Upper lobe of left lung (tissue), 6 donors: ENCODE measurements around the gene CDRT4. TPM values are rescaled to one million over a fixed set of nuclear protein-coding genes. Genes with fewer than 3 reads are reported as not detected.

Source experiments
- ATAC-seq, 2 donors: fragments of 200-7000 bp; cut with Tn5 transposase; one replicate each; pipeline ENCODE4 v1.9.1; 2022; ENCODE audit warnings: mild to moderate bottlenecking in 2 of 2, moderate library complexity in 2 of 2; ENCODE audit not compliant: low FRiP score in 2 of 2
- DNase-seq, 2 donors: peaks; one replicate each; pipeline ENCODE4 v3.0.0-alpha.2; 2019 to 2020
- H3K27ac ChIP-seq, 4 donors: fragments of 200-600 bp; sonication (generic); one replicate each; pipeline ENCODE4 v1.5.1; 2016 to 2019
- H3K27me3 ChIP-seq, 4 donors: fragments of 200-600 bp; sonication (generic); one replicate each; pipeline ENCODE4 v1.5.1; 2017 to 2019
- H3K36me3 ChIP-seq, 4 donors: fragments of 200-600 bp; sonication (generic); one replicate each; pipeline ENCODE4 v1.5.1; 2016 to 2019
- H3K4me1 ChIP-seq, 4 donors: fragments of 200-600 bp; sonication (generic); one replicate each; pipeline ENCODE4 v1.5.1; 2018 to 2019
- H3K4me3 ChIP-seq, 4 donors: fragments of 200-600 bp; sonication (generic); one replicate each; pipeline ENCODE4 v1.5.1; 2017 to 2019; ENCODE audit warnings: mild to moderate bottlenecking in 2 of 4, moderate library complexity in 1 of 4
- H3K9me3 ChIP-seq, 4 donors: fragments of 200-600 bp; sonication (generic); one replicate each; pipeline ENCODE4 v1.5.1; 2018 to 2019
- EP300 ChIP-seq, 4 donors: sonication (generic); formaldehyde crosslinking; IDR thresholded peaks; one replicate each; pipeline ENCODE4 v1.5.1; 2017; ENCODE audit warnings: antibody characterized with exemption in 4 of 4, control low read depth in 2 of 4
- POLR2A ChIP-seq, 4 donors: fragments of 450-650 bp; IDR thresholded peaks; one replicate each; pipeline ENCODE4 v1.5.1; 2016 to 2017; ENCODE audit warnings: antibody characterized with exemption in 4 of 4, mild to moderate bottlenecking in 2 of 4
- POLR2AphosphoS5 ChIP-seq, 2 donors: sonication (generic); formaldehyde crosslinking; IDR thresholded peaks; one replicate each; pipeline ENCODE4 v1.5.1; 2017; ENCODE audit warnings: antibody characterized with exemption in 2 of 2
- WGBS, 2 donors: methylation state at CpG; one replicate each; pipeline ENCODE4 v1.1.5; 2017 to 2018; 5-methylcytosine and 5-hydroxymethylcytosine counted together
- total RNA-seq, 6 donors: library from RNA; depleted of rRNA in 4 of 6; stranded (reverse); fragments of >200 nt in 4 of 6; gene quantifications; one replicate each; pipeline versions ENCODE4 v1.1.0 to v1.2.1, GENCODE V29; 2016 to 2021
- TF ChIP-seq, protein P1 (sequence below), 6 experiments: fragments of 450-650 bp in 4 of 6; fragments of 200-600 bp in 2 of 6; sonication (generic) in 2 of 6; IDR thresholded peaks; one replicate each; pipeline ENCODE4 v1.5.1; 2016 to 2019; ENCODE audit warnings: antibody characterized with exemption in 6 of 6
- donor health status: DM: no; HTN: no; CAD: no; lungs with moderate emphysema.
- donor health status: DM: no; HTN: yes; CAD: no; lungs with severe emphysema.

The CDRT4 gene
- total RNA-seq, 6 donors from 2014 or later, result 4.7 to 38.8 (median 5.8) TPM; not detected in 1

DNA sequence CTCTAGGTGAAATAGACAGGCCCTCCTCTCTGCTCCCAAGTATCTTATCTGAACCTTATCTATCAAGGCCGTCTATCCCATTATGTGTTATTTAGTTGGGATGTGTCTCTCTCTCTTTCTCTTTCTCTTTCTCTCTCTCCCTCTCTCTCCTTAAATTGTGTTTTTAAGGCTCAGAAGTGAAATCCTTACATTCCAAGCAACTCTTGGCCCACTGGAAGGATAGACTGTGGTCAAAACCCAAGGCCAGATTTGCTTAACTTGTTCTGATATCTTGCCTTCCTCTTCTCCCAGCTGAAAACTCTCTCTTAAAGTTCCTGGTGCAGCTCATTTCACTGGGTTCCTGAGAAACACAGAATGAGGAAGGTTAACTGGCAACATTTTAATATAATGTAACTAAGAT is 14.7 kb downstream of the CDRT4 start:
- 32 to 67% methylated on average over 1 of the region's 1 CpG for WGBS, 2 donors
- peak overlapping the region in 2 of 4 donors; percentile 9 to 20 for H3K27ac ChIP-seq
- no peaks in the 10 kb centered on the region for H3K36me3 ChIP-seq
- no peak overlapping the region for H3K4me3 ChIP-seq
- TF ChIP-seq POLR2A (IDR thresholded peaks at IDR 0.05) (no peak), POLR2AphosphoS5 (IDR thresholded peaks at IDR 0.05) (no peak), EP300 (IDR thresholded peaks at IDR 0.05) (no peak)
- TF ChIP-seq, protein P1, sequence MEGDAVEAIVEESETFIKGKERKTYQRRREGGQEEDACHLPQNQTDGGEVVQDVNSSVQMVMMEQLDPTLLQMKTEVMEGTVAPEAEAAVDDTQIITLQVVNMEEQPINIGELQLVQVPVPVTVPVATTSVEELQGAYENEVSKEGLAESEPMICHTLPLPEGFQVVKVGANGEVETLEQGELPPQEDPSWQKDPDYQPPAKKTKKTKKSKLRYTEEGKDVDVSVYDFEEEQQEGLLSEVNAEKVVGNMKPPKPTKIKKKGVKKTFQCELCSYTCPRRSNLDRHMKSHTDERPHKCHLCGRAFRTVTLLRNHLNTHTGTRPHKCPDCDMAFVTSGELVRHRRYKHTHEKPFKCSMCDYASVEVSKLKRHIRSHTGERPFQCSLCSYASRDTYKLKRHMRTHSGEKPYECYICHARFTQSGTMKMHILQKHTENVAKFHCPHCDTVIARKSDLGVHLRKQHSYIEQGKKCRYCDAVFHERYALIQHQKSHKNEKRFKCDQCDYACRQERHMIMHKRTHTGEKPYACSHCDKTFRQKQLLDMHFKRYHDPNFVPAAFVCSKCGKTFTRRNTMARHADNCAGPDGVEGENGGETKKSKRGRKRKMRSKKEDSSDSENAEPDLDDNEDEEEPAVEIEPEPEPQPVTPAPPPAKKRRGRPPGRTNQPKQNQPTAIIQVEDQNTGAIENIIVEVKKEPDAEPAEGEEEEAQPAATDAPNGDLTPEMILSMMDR (IDR thresholded peaks at IDR 0.05), result no peak
- peaks cover 3 to 12% (median 7%) of the 10 kb centered on the region in 4 donors for H3K4me1 ChIP-seq
- DNase-seq, result no peak
- H3K27me3 ChIP-seq, result no peaks in the 10 kb centered on the region
- peaks cover 0 to 6% (median 0%) of the 10 kb centered on the region in 4 donors for H3K9me3 ChIP-seq
- no peak for ATAC-seq

DNA sequence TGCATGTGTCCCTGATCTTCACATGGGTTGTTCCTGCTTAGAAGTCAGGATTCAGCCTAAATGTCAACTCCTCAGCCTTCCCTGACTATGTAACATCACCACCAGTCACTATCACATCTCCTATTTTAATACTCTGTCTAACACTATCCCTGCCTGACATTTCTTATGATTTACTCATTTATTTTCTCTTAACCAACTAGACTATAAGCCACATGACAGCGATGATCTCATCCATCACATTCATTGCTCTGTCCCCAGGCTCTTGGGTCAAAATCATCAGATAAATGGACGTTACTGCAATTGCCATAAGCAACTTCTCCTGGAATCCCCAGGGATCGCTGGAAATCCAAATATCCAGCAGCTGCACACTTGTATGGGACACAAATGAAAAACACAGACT is 15.7 kb downstream of the CDRT4 start:
- peaks cover 0 to 7% (median 4%) of the 10 kb centered on the region in 4 donors for H3K4me1 ChIP-seq
- 85 to 91% methylated on average over 3 of the region's 3 CpGs for WGBS, 2 donors
- no peak overlapping the region for H3K27ac ChIP-seq
- H3K4me3 ChIP-seq, result no peak overlapping the region
- no peaks in the 10 kb centered on the region for H3K36me3 ChIP-seq
- TF ChIP-seq, protein P1 (IDR thresholded peaks at IDR 0.05), result no peak
- no peak for TF ChIP-seq POLR2A (IDR thresholded peaks at IDR 0.05)
- TF ChIP-seq POLR2AphosphoS5 (IDR thresholded peaks at IDR 0.05), result no peak
- no peak for TF ChIP-seq EP300 (IDR thresholded peaks at IDR 0.05)
- ATAC-seq, result no peak
- H3K9me3 ChIP-seq, result peaks cover 0 to 6% (median 0%) of the 10 kb centered on the region in 4 donors
- no peak for DNase-seq
- no peaks in the 10 kb centered on the region for H3K27me3 ChIP-seq

DNA sequence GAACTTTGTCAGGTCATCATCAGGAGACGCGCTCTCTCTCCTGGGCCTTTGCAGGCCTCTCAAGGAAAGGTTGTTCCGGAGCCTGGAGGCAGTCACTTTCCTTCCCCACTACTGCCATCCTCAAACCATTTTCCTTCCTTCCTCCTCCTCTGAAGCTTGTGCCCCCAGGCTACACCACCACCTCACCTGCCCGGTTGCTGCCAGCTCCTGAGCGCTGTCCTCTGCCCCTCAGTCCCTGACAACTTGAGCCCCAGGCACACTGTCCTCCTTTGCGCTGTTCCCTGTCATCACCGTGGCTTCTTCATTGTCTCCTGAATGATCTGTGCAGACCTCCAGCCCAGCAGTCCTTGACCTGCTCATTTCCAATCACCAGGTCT is 18.9 kb downstream of the CDRT4 start:
- ATAC-seq, result no peak
- 90 to 98% methylated on average over 7 of the region's 7 CpGs for WGBS, 2 donors
- H3K27ac ChIP-seq, result peak overlapping the region; percentile 37 to 75 (median 54)

DNA sequence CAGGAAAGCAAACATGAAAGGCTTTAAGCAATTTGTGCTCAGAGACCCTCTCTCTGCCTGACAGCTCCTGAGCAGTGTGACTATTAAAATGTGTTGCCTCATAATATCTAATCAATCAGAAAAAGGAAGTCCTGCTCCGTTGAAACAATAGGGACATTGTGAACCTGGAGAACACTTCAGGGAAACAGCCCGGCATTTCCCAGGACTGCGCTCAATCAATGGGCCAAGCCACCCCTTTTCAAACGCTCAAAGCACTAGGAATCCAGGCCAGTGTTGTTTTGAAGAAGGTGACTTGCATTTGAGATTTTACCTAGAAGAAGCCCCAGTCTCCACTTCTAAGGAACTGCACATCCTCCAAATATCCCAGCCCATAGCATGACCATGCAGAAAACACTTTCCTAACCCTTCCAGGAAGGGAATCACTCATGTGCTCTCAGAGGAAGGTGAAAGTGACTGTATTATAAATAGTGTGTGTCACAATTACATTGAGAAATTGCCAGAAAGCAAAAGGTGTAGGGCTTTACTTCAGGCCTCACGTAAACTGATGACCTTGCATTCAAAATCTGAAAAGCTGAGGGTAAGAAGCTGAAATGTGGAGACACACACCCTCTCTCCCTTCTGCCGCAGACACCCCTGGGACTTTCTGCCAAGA is 19.4 kb downstream of the CDRT4 start:
- Histone ChIP-seq H3K4me3 (no peak overlapping the region), H3K4me1 (peaks cover 0 to 8% (median 6%) of the 10 kb centered on the region in 4 donors), H3K27ac (peak overlapping the region; percentile 37 to 75 (median 54)), H3K9me3 (no peaks in the 10 kb centered on the region), H3K27me3 (no peaks in the 10 kb centered on the region), H3K36me3 (no peaks in the 10 kb centered on the region)
- ATAC-seq, result no peak
- WGBS, 2 donors, result 71 to 82% methylated on average over 6 of the region's 6 CpGs
- DNase-seq, result no peak
- TF ChIP-seq, protein P1 (IDR thresholded peaks at IDR 0.05), result no peak
- TF ChIP-seq POLR2AphosphoS5 (IDR thresholded peaks at IDR 0.05), result peak in 1 of 2 donors; percentile 60
- TF ChIP-seq EP300 (IDR thresholded peaks at IDR 0.05), result peak; percentile 13 to 81 (median 45)
- TF ChIP-seq POLR2A (IDR thresholded peaks at IDR 0.05), result no peak

More for the DNA sequence above, 18.9 kb downstream of the CDRT4 start:
- Histone ChIP-seq H3K4me3 (no peak overlapping the region), H3K9me3 (no peaks in the 10 kb centered on the region), H3K36me3 (no peaks in the 10 kb centered on the region), H3K27me3 (no peaks in the 10 kb centered on the region), H3K4me1 (peaks cover 0 to 8% (median 6%) of the 10 kb centered on the region in 4 donors)
- no peak for TF ChIP-seq POLR2AphosphoS5 (IDR thresholded peaks at IDR 0.05)
- TF ChIP-seq POLR2A (IDR thresholded peaks at IDR 0.05), result no peak
- no peak for TF ChIP-seq EP300 (IDR thresholded peaks at IDR 0.05)
- TF ChIP-seq, protein P1 (IDR thresholded peaks at IDR 0.05), result no peak
- DNase-seq, result no peak

DNA sequence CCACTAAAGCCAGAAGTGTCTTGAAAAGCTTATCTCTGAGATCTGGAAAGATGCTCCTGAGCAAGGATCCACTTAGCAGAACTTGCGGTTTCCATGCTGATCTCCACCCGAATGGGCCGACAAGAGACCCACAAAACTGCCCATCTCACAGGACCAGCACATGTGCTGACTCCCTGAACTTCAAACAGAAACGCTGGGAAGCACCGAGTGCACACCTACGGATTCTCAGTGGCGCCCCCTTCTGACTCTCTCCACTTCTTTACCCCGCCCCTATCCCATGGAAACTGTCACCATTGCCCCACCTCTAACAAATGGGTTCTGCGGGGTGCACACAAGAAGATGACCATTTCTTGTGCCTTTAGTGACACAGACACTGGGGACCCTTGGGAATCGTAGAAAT is 21.4 kb downstream of the CDRT4 start:
- no peak for TF ChIP-seq POLR2A (IDR thresholded peaks at IDR 0.05)
- TF ChIP-seq EP300 (IDR thresholded peaks at IDR 0.05), result no peak
- no peak for TF ChIP-seq POLR2AphosphoS5 (IDR thresholded peaks at IDR 0.05)
- TF ChIP-seq, protein P1 (IDR thresholded peaks at IDR 0.05), result no peak
- DNase-seq, result no peak
- no peak overlapping the region for H3K27ac ChIP-seq
- H3K4me3 ChIP-seq, result no peak overlapping the region
- no peak for ATAC-seq
- H3K9me3 ChIP-seq, result no peaks in the 10 kb centered on the region
- peaks cover 0 to 8% (median 6%) of the 10 kb centered on the region in 4 donors for H3K4me1 ChIP-seq
- H3K27me3 ChIP-seq, result no peaks in the 10 kb centered on the region
- no peaks in the 10 kb centered on the region for H3K36me3 ChIP-seq
- WGBS, 2 donors, result 84 to 87% methylated on average over 10 of the region's 10 CpGs
